T-helper 1 cell treated with Interleukin-12 subunit alpha and Interleukin-12 subunit beta and Interleukin-4 antibody, amounts not matched to agents 30 μg/mL and 1 μg/mL, for 36 hours (primary cell): Measurements from ENCODE around the gene FMNL3.

ENCODE experiments used
- H3K27ac Mint-ChIP-seq: one replicate; pipeline ENCODE4 v1.8.0; 2021; ENCODE audit warnings: mild to moderate bottlenecking, mixed read lengths
- H3K27me3 Mint-ChIP-seq: one replicate; pipeline ENCODE4 v1.8.0; 2021; ENCODE audit warnings: low read depth, mixed read lengths
- H3K36me3 Mint-ChIP-seq: one replicate; pipeline ENCODE4 v1.8.0; 2021; ENCODE audit warnings: low read depth, mixed read lengths
- H3K4me1 Mint-ChIP-seq: one replicate; pipeline ENCODE4 v1.8.0; 2021; ENCODE audit warnings: low read depth, mixed read lengths
- H3K4me3 Mint-ChIP-seq: one replicate; pipeline ENCODE4 v1.8.0; 2021; ENCODE audit warnings: mild to moderate bottlenecking, moderate library complexity, mixed read lengths
- H3K9me3 Mint-ChIP-seq: one replicate; pipeline ENCODE4 v1.8.0; 2021; ENCODE audit warnings: mixed read lengths

Gene FMNL3

GRCh38 chr12:49645146-49646039, 61.8 kb downstream of the FMNL3 start:
- no peaks in the 10 kb centered on the region for H3K27me3 Mint-ChIP-seq
- H3K27ac Mint-ChIP-seq, result peak overlapping the region; percentile 63
- no peak overlapping the region for H3K4me3 Mint-ChIP-seq
- H3K9me3 Mint-ChIP-seq, result no peaks in the 10 kb centered on the region
- H3K4me1 Mint-ChIP-seq, result peaks cover 28% of the 10 kb centered on the region
- H3K36me3 Mint-ChIP-seq, result peaks cover 39% of the 10 kb centered on the region

- peaks cover 28% of the 10 kb centered on the region for H3K4me1 Mint-ChIP-seq
- peaks cover 36% of the 10 kb centered on the region for H3K36me3 Mint-ChIP-seq
- no peaks in the 10 kb centered on the region for H3K27me3 Mint-ChIP-seq
- peak overlapping the region; percentile 82 for H3K27ac Mint-ChIP-seq
- H3K9me3 Mint-ChIP-seq, result no peaks in the 10 kb centered on the region
- no peak overlapping the region for H3K4me3 Mint-ChIP-seq
Measured at GRCh38 chr12:49644620-49644994, 62.6 kb downstream of the FMNL3 start.

- H3K4me1 Mint-ChIP-seq, result peaks cover 27% of the 10 kb centered on the region
- H3K9me3 Mint-ChIP-seq, result no peaks in the 10 kb centered on the region
- H3K27ac Mint-ChIP-seq, result peak overlapping the region; percentile 82
- H3K36me3 Mint-ChIP-seq, result peaks cover 35% of the 10 kb centered on the region
- H3K27me3 Mint-ChIP-seq, result no peaks in the 10 kb centered on the region
- no peak overlapping the region for H3K4me3 Mint-ChIP-seq
Measured at GRCh38 chr12:49643961-49644619, 63.1 kb downstream of the FMNL3 start.

DNA sequence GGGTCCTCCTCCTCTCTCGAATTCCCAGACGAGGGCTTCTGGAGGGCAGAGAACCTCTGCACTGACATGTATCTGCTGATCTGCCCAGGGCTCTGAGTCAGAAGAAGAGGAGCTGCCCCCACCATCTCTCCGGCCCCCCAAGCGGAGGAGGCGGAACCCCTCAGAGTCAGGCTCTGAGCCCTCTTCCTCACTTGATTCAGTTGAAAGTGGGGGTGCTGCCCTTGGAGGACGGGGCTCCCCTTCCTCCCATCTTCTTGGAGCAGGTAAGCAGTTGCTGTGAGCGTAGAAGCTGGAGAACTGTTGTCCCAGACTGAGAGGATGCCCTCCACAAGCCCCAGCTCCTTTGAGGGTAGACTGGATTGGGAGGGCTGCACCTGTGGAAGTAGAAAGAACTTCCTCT, 64.1 kb downstream of the FMNL3 start:
- Mint-ChIP-seq H3K4me1 (peaks cover 18% of the 10 kb centered on the region), H3K27ac (no peak overlapping the region), H3K4me3 (no peak overlapping the region), H3K36me3 (peaks cover 30% of the 10 kb centered on the region), H3K27me3 (no peaks in the 10 kb centered on the region), H3K9me3 (no peaks in the 10 kb centered on the region)

GRCh38 chr12:49642370-49642802, 64.8 kb downstream of the FMNL3 start:
- peaks cover 29% of the 10 kb centered on the region for H3K36me3 Mint-ChIP-seq
- no peaks in the 10 kb centered on the region for H3K9me3 Mint-ChIP-seq
- no peak overlapping the region for H3K4me3 Mint-ChIP-seq
- H3K4me1 Mint-ChIP-seq, result peaks cover 15% of the 10 kb centered on the region
- H3K27ac Mint-ChIP-seq, result no peak overlapping the region
- H3K27me3 Mint-ChIP-seq, result no peaks in the 10 kb centered on the region

GRCh38 chr12:49641748-49642369, 65.3 kb downstream of the FMNL3 start:
- no peaks in the 10 kb centered on the region for H3K27me3 Mint-ChIP-seq
- H3K27ac Mint-ChIP-seq, result no peak overlapping the region
- peaks cover 18% of the 10 kb centered on the region for H3K4me1 Mint-ChIP-seq

GRCh38 chr12:49636979-49637755, 70.0 kb downstream of the FMNL3 start:
- peaks cover 11% of the 10 kb centered on the region for H3K36me3 Mint-ChIP-seq
- H3K4me1 Mint-ChIP-seq, result peaks cover 6% of the 10 kb centered on the region
- no peaks in the 10 kb centered on the region for H3K9me3 Mint-ChIP-seq
- H3K4me3 Mint-ChIP-seq, result no peak overlapping the region
- H3K27ac Mint-ChIP-seq, result peak overlapping the region; percentile 28
- H3K27me3 Mint-ChIP-seq, result no peaks in the 10 kb centered on the region

More at GRCh38 chr12:49641748-49642369, 65.3 kb downstream of the FMNL3 start:
- Mint-ChIP-seq H3K36me3 (peaks cover 25% of the 10 kb centered on the region), H3K4me3 (no peak overlapping the region), H3K9me3 (no peaks in the 10 kb centered on the region)

GRCh38 chr12:49636574-49636973, 70.6 kb downstream of the FMNL3 start:
- Mint-ChIP-seq H3K36me3 (peaks cover 11% of the 10 kb centered on the region), H3K4me3 (no peak overlapping the region), H3K27ac (no peak overlapping the region), H3K4me1 (peaks cover 6% of the 10 kb centered on the region), H3K27me3 (no peaks in the 10 kb centered on the region), H3K9me3 (no peaks in the 10 kb centered on the region)

DNA sequence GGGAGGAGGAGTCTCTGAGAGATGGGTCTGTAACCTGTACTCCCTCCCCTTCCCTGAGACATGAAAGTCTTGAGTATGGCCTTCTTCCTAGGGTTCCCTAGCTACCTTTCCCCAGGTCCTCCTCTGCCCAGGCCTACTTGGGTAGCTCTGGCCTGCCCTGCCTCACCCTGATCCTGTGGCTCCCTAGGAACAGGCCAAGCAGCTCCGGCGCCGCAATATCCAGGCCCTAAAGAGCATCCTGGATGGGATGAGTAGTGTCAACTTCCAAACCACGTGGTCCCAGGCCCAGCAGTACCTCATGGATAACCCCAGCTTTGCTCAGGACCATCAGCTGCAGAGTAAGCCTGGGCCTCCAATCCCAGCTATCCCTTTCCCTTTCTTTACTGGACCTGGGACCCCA, 71.5 kb downstream of the FMNL3 start:
- Mint-ChIP-seq H3K27ac (no peak overlapping the region), H3K4me3 (no peak overlapping the region), H3K9me3 (no peaks in the 10 kb centered on the region), H3K36me3 (peaks cover 10% of the 10 kb centered on the region), H3K27me3 (no peaks in the 10 kb centered on the region), H3K4me1 (peaks cover 6% of the 10 kb centered on the region)

- peaks cover 6% of the 10 kb centered on the region for H3K4me1 Mint-ChIP-seq
- H3K27me3 Mint-ChIP-seq, result no peaks in the 10 kb centered on the region
- no peak overlapping the region for H3K4me3 Mint-ChIP-seq
- H3K27ac Mint-ChIP-seq, result no peak overlapping the region
- H3K36me3 Mint-ChIP-seq, result peaks cover 5% of the 10 kb centered on the region
- no peaks in the 10 kb centered on the region for H3K9me3 Mint-ChIP-seq
Measured at GRCh38 chr12:49635036-49635435, 72.2 kb downstream of the FMNL3 start.

DNA sequence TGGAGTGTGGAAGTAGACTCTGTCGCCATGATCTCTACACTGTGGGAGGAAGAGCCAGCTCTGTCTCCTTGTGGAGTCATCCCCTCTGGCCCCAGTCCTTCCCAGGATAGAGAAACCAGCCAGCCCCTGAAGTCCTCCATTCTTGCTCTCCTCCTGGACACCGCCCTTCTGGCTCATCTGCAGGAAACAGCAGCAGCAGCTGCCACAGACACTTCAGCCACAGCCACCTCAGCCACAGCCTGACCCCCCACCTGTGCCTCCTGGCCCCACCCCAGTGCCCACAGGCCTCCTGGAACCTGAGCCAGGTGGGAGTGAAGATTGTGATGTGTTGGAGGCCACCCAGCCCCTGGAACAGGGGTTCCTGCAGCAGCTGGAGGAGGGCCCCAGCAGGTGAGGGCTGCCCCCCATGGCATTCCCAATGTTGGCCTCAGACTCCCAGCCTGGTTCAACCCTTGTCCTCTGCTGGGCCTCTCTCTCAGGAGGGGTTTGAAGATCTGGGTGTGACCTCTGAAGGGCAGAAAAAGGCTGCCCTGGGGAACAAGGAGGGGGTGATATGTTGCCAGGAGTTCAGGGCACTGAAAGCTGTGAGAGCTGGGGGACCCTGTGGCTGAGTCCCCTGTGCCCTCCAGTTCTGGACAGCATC, 73.4 kb downstream of the FMNL3 start:
- no peak overlapping the region for H3K4me3 Mint-ChIP-seq
- H3K36me3 Mint-ChIP-seq, result peaks cover 2% of the 10 kb centered on the region
- no peaks in the 10 kb centered on the region for H3K9me3 Mint-ChIP-seq
- H3K27me3 Mint-ChIP-seq, result peaks cover 5% of the 10 kb centered on the region
- peaks cover 6% of the 10 kb centered on the region for H3K4me1 Mint-ChIP-seq
- H3K27ac Mint-ChIP-seq, result peak overlapping the region; percentile 56

DNA sequence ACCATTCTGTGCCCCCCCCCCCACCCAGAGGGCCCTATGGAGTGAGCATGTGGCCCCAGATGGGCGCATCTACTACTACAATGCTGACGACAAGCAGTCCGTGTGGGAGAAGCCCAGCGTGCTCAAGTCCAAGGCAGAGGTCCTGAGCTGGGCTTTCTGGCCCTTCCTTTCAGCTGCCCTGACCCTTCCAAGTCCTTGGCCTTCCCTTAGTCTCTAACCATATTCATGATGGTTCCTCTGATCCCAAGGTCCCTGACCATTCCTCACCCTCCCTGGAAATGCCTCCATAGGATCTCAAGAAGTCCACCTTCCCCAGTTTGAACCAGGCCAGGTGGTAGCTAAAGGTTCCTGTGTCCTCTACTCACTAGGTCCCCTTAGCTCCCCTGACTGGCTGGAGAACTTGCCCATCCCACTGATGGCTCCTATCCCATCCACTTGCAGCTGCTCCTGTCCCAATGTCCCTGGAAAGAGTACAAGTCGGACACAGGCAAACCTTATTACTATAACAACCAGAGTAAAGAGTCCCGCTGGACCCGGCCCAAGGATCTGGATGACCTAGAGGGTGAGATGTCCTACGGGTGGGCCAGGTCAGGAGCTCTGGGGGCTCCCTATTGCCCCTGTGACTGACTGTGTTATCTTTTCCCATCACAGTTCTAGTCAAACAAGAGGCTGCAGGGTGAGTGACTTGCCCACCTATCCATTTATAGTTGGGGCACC, 74.1 kb downstream of the FMNL3 start:
- Mint-ChIP-seq H3K27ac (no peak overlapping the region), H3K36me3 (peaks cover 2% of the 10 kb centered on the region), H3K27me3 (peaks cover 5% of the 10 kb centered on the region), H3K4me3 (no peak overlapping the region), H3K9me3 (no peaks in the 10 kb centered on the region), H3K4me1 (peaks cover 6% of the 10 kb centered on the region)

- H3K4me1 Mint-ChIP-seq, result peaks cover 6% of the 10 kb centered on the region
- no peak overlapping the region for H3K4me3 Mint-ChIP-seq
- peaks cover 5% of the 10 kb centered on the region for H3K27me3 Mint-ChIP-seq
- H3K9me3 Mint-ChIP-seq, result no peaks in the 10 kb centered on the region
- no peak overlapping the region for H3K27ac Mint-ChIP-seq
- no peaks in the 10 kb centered on the region for H3K36me3 Mint-ChIP-seq
Measured at GRCh38 chr12:49632401-49632800, 74.8 kb downstream of the FMNL3 start.
